ENCODE measurements around the gene LITAF.

Gene LITAF

GRCh38 chr16:11586856-11587642, at the start of gene LITAF:
Gene LITAF, minus strand, starts transcription at chr16:11586919. Its CDS starts 30,189 bp downstream, at chr16:11556730.
- peaks cover 44% of the 10 kb centered on the region for H3K4me1 ChIP-seq (ENCODE audit: control insufficient read depth, insufficient read depth, low read length)
- H3K4me3 ChIP-seq (ENCODE audit: low read depth, low read length): peak within 1 kb of the TSS; percentile 72
- no peaks in the 10 kb centered on the region for H3K9me3 ChIP-seq (ENCODE audit: control insufficient read depth, insufficient read depth, low read length)
- H3K9ac ChIP-seq (ENCODE audit: low read depth, low read length): peak within 1 kb of the TSS; percentile 51
- peaks cover 30% of the 10 kb centered on the region for H3K27me3 ChIP-seq (ENCODE audit: control insufficient read depth, insufficient read depth, low read length)
- H3K27ac ChIP-seq (ENCODE audit: low read depth, low read length): peak within 1 kb of the TSS; percentile 68
- no peaks in the 10 kb centered on the region for H3K36me3 ChIP-seq (ENCODE audit: control insufficient read depth, insufficient read depth, low read length)

GRCh38 chr16:11636172-11636721, 49.5 kb upstream of the LITAF start:
- Histone ChIP-seq H3K36me3 (ENCODE audit: control insufficient read depth, insufficient read depth, low read length) (no peaks in the 10 kb centered on the region), H3K27me3 (ENCODE audit: control insufficient read depth, insufficient read depth, low read length) (no peaks in the 10 kb centered on the region), H3K4me1 (ENCODE audit: control insufficient read depth, insufficient read depth, low read length) (peaks cover 17% of the 10 kb centered on the region), H3K9me3 (ENCODE audit: control insufficient read depth, insufficient read depth, low read length) (no peaks in the 10 kb centered on the region), H3K4me3 (ENCODE audit: low read depth, low read length) (peak overlapping the region; percentile 42; the same call in 1 of the 2 replicates), H3K27ac (ENCODE audit: low read depth, low read length) (peak overlapping the region; percentile 55), H3K9ac (ENCODE audit: low read depth, low read length) (peak overlapping the region; percentile 5; the same call in 1 of the 2 replicates)

- Histone ChIP-seq H3K9ac (ENCODE audit: low read depth, low read length) (peak overlapping the region; percentile 5; the same call in 1 of the 2 replicates), H3K27me3 (ENCODE audit: control insufficient read depth, insufficient read depth, low read length) (no peaks in the 10 kb centered on the region), H3K4me3 (ENCODE audit: low read depth, low read length) (peak overlapping the region; percentile 42; the same call in 1 of the 2 replicates), H3K4me1 (ENCODE audit: control insufficient read depth, insufficient read depth, low read length) (peaks cover 11% of the 10 kb centered on the region), H3K36me3 (ENCODE audit: control insufficient read depth, insufficient read depth, low read length) (no peaks in the 10 kb centered on the region), H3K9me3 (ENCODE audit: control insufficient read depth, insufficient read depth, low read length) (no peaks in the 10 kb centered on the region), H3K27ac (ENCODE audit: low read depth, low read length) (peak overlapping the region; percentile 55)
These were observed 49.0 kb upstream of the LITAF start for GRCh38 chr16:11635679-11636171.

- no peaks in the 10 kb centered on the region for H3K27me3 ChIP-seq (ENCODE audit: control insufficient read depth, insufficient read depth, low read length)
- no peak overlapping the region for H3K27ac ChIP-seq (ENCODE audit: low read depth, low read length)
- H3K4me3 ChIP-seq (ENCODE audit: low read depth, low read length): no peak overlapping the region
- H3K9me3 ChIP-seq (ENCODE audit: control insufficient read depth, insufficient read depth, low read length): no peaks in the 10 kb centered on the region
- H3K9ac ChIP-seq (ENCODE audit: low read depth, low read length): no peak overlapping the region
- H3K4me1 ChIP-seq (ENCODE audit: control insufficient read depth, insufficient read depth, low read length): peaks cover 9% of the 10 kb centered on the region
- H3K36me3 ChIP-seq (ENCODE audit: control insufficient read depth, insufficient read depth, low read length): no peaks in the 10 kb centered on the region
These were observed 48.5 kb upstream of the LITAF start for GRCh38 chr16:11635113-11635652.

GRCh38 chr16:11634312-11634711, 47.6 kb upstream of the LITAF start:
- H3K4me1 ChIP-seq (ENCODE audit: control insufficient read depth, insufficient read depth, low read length): peaks cover 9% of the 10 kb centered on the region
- H3K9me3 ChIP-seq (ENCODE audit: control insufficient read depth, insufficient read depth, low read length): no peaks in the 10 kb centered on the region
- H3K4me3 ChIP-seq (ENCODE audit: low read depth, low read length): no peak overlapping the region
- H3K36me3 ChIP-seq (ENCODE audit: control insufficient read depth, insufficient read depth, low read length): no peaks in the 10 kb centered on the region
- H3K9ac ChIP-seq (ENCODE audit: low read depth, low read length): no peak overlapping the region
- no peak overlapping the region for H3K27ac ChIP-seq (ENCODE audit: low read depth, low read length)
- H3K27me3 ChIP-seq (ENCODE audit: control insufficient read depth, insufficient read depth, low read length): no peaks in the 10 kb centered on the region

DNA sequence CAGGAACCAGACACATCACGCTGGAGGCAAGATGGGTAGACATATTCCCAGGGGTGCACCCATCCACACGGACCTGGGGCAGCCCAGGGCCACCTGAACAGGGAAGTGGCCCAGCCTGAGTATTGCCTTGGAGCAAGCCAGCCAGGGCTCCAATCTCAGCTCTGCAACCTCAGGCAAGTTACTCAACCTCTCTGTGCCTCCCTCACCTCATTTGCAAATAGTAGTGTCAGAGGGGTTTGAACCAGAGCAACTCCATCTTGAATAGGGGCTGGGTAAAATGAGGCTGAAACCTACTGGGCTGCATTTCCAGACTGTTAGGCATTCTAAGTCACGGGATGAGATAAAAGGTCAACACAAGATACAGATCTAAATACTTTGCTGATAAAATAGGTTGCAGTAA, 46.4 kb upstream of the LITAF start:
- Histone ChIP-seq H3K9me3 (ENCODE audit: control insufficient read depth, insufficient read depth, low read length) (no peaks in the 10 kb centered on the region), H3K4me3 (ENCODE audit: low read depth, low read length) (no peak overlapping the region), H3K4me1 (ENCODE audit: control insufficient read depth, insufficient read depth, low read length) (peaks cover 9% of the 10 kb centered on the region), H3K27ac (ENCODE audit: low read depth, low read length) (no peak overlapping the region), H3K36me3 (ENCODE audit: control insufficient read depth, insufficient read depth, low read length) (no peaks in the 10 kb centered on the region), H3K9ac (ENCODE audit: low read depth, low read length) (no peak overlapping the region), H3K27me3 (ENCODE audit: control insufficient read depth, insufficient read depth, low read length) (no peaks in the 10 kb centered on the region; the same call in 1 of the 2 replicates)

DNA sequence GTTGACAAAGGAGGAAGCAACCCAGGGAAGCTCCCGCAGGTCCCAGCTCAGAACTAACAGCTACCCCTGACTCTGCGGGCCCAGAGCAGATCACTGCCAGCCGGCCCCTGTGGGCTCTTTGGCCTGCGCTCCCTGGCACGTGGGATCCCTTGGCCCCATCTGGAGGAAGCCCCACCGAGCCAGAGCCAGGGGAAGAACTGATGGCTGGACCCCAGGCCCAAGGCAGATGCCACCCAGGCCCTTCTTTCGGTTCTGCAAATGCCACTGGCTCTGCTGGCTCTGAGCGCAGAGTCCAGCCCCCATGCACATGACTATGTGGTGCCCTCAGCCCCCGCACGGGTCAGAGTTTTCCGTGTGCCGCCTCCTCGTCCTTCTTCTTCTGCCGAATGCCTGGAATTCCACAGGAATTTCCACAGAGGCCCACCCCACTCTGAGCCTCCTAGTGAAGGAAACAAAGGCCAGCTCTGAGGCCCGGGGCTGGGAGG, 45.8 kb upstream of the LITAF start:
- Histone ChIP-seq H3K9me3 (ENCODE audit: control insufficient read depth, insufficient read depth, low read length) (no peaks in the 10 kb centered on the region), H3K27ac (ENCODE audit: low read depth, low read length) (no peak overlapping the region), H3K4me1 (ENCODE audit: control insufficient read depth, insufficient read depth, low read length) (peaks cover 9% of the 10 kb centered on the region), H3K36me3 (ENCODE audit: control insufficient read depth, insufficient read depth, low read length) (no peaks in the 10 kb centered on the region), H3K4me3 (ENCODE audit: low read depth, low read length) (no peak overlapping the region), H3K27me3 (ENCODE audit: control insufficient read depth, insufficient read depth, low read length) (no peaks in the 10 kb centered on the region; the same call in 1 of the 2 replicates), H3K9ac (ENCODE audit: low read depth, low read length) (no peak overlapping the region)

- Histone ChIP-seq H3K9ac (ENCODE audit: low read depth, low read length) (no peak overlapping the region), H3K9me3 (ENCODE audit: control insufficient read depth, insufficient read depth, low read length) (no peaks in the 10 kb centered on the region), H3K4me1 (ENCODE audit: control insufficient read depth, insufficient read depth, low read length) (peaks cover 9% of the 10 kb centered on the region), H3K36me3 (ENCODE audit: control insufficient read depth, insufficient read depth, low read length) (no peaks in the 10 kb centered on the region), H3K4me3 (ENCODE audit: low read depth, low read length) (no peak overlapping the region), H3K27ac (ENCODE audit: low read depth, low read length) (no peak overlapping the region), H3K27me3 (ENCODE audit: control insufficient read depth, insufficient read depth, low read length) (no peaks in the 10 kb centered on the region; the same call in 1 of the 2 replicates)
These were observed 44.5 kb upstream of the LITAF start for GRCh38 chr16:11631214-11631613.

GRCh38 chr16:11630768-11631056, 44.0 kb upstream of the LITAF start:
- Histone ChIP-seq H3K27ac (ENCODE audit: low read depth, low read length) (no peak overlapping the region), H3K4me3 (ENCODE audit: low read depth, low read length) (no peak overlapping the region), H3K36me3 (ENCODE audit: control insufficient read depth, insufficient read depth, low read length) (no peaks in the 10 kb centered on the region), H3K27me3 (ENCODE audit: control insufficient read depth, insufficient read depth, low read length) (no peaks in the 10 kb centered on the region; the same call in 1 of the 2 replicates), H3K9ac (ENCODE audit: low read depth, low read length) (no peak overlapping the region), H3K9me3 (ENCODE audit: control insufficient read depth, insufficient read depth, low read length) (no peaks in the 10 kb centered on the region), H3K4me1 (ENCODE audit: control insufficient read depth, insufficient read depth, low read length) (peaks cover 5% of the 10 kb centered on the region)

GRCh38 chr16:11630046-11630767, 43.5 kb upstream of the LITAF start:
- no peaks in the 10 kb centered on the region for H3K9me3 ChIP-seq (ENCODE audit: control insufficient read depth, insufficient read depth, low read length)
- no peak overlapping the region for H3K9ac ChIP-seq (ENCODE audit: low read depth, low read length)
- H3K27me3 ChIP-seq (ENCODE audit: control insufficient read depth, insufficient read depth, low read length): no peaks in the 10 kb centered on the region; the same call in 1 of the 2 replicates
- no peaks in the 10 kb centered on the region for H3K36me3 ChIP-seq (ENCODE audit: control insufficient read depth, insufficient read depth, low read length)
- H3K4me1 ChIP-seq (ENCODE audit: control insufficient read depth, insufficient read depth, low read length): no peaks in the 10 kb centered on the region
- no peak overlapping the region for H3K4me3 ChIP-seq (ENCODE audit: low read depth, low read length)
- no peak overlapping the region for H3K27ac ChIP-seq (ENCODE audit: low read depth, low read length)

All from HUES48 (cell line).